GM21723 (cell line): ENCODE measurements around the gene FNDC3B.

ENCODE experiments used
- ATAC-seq: cut with Tn5 transposase; IDR thresholded peaks from one replicate; pipeline ENCODE4 v1.9.1; 2021; ENCODE audit warnings: mild to moderate bottlenecking, moderate library complexity; ENCODE audit not compliant: unreplicated experiment

The FNDC3B gene

GRCh38 chr3:172204716-172205115 lies 165.3 kb downstream of the FNDC3B start:
- no peak for ATAC-seq

DNA sequence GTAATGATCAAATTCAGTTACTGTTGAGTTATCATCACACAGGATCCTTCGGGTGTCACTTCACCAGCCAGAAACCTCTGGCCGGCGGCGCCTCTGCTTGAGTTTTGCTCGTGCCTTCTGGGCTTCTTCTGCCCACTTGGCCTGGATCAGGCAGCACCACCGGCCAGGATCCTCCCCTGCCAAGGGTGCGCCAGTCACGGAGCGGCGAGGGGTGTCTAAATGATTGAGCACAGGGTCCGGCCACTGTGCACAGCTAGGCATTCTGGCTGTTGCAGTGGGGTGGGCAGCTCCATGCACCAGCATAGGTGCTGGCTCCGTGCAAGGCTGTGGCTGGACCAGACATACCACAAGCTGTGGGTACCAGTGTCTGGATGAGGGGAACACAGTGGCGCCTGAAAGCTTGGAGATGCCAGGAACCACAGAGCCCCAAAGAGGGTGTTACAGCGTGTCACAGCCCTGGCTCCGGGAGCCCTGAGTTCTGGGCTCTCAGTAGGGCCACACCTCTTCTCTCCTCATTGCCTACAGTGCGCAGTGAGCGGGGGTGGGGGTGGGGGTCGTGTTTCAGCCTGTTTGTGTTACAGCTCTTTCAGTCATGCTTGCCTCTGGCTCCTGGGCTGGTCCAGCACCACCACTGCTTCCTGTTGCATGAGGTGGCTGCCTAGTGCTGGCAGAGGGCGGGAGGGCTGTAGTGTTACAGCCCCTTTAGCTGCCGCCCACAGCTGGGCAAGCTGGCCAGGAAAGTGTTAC lies 169.4 kb downstream of the FNDC3B start:
- no peak for ATAC-seq

DNA sequence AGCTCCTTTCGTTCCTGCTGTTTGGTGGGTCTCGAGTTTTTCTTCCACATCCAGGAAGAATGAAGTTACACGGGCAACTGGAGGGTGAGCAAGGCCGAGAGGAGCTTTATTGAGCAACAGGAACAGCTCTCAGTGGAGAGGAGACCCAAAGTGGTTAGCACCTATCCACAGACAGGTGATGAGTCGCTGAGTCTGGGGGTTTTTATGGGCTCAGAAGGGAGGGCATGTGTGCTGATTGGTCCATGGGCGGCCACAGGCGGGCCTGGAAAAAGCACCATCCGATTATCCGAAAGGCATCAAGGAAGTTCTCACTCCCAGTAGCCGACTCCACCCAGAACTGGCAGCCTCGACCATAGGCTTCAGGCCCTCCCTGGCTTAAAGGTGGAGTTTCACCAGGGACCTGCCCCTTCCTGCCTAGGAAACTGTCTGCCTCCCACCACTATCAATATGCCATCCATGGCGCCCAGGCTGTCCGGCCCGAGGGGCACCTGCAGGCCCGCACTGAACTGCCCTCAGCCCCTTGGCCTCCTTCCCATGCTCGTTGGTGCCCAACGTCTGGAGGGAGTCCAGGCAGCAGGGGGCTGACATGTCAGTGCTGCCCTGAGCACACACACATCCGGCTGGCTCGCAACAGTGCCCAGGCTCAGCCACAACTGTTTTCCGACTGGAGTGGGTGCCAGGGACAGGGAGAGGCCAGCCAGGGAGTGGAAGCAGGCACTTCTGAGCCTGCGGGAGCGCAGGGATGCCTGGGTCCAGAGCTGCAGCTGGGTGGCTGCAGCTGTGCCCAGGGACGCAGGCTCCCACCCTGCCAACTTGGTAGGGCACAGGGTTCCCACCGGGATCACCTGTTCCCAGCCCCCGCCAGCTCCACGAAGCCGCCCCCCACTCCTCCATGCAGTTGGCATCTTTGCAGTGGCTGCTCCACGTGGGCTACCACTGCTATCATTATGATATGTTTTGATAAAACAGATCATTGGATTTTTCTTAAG lies 170.2 kb downstream of the FNDC3B start:
- ATAC-seq, result no peak

GRCh38 chr3:172210355-172210754 lies 171.0 kb downstream of the FNDC3B start:
- no peak for ATAC-seq

DNA sequence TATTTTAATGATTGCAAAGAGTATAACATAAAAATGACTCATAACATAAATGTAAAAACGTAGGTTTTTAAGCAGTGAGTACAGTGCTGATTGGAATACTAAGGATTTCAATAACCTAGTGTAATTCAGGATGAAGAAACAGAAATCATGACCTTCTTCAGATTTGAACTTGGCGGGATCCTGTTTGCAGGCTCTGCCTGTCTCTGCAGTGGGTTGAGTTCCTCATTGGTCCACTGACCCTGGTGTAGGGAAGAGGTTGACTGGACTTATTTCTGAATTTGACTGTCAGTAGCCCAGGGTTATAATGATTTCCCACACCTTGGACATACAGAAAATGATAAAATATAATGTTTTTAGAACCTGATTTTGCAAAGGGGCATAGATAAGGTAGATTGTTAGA lies 171.7 kb downstream of the FNDC3B start:
- ATAC-seq, result no peak

GRCh38 chr3:172213200-172213599 lies 173.8 kb downstream of the FNDC3B start:
- ATAC-seq, result no peak

DNA sequence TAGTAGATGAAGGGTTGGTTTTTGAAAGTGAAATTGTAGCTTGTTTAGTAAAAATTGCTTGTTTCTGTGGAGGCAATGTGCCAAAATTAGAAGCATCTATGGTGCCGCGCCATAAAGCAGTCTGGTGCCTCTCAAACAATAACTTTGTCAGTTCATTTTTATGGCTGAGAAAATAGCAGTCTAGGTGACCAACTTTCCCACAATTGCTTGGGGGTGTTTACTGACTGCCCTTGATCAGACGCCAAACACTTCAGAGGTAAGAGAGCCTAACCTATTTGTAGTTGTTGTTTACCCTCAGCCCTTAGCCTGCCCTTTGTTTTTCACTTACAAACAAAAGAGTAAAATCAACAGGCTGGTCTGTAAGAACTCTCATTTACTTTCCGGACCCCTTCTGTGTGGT lies 174.5 kb downstream of the FNDC3B start:
- ATAC-seq, result no peak

DNA sequence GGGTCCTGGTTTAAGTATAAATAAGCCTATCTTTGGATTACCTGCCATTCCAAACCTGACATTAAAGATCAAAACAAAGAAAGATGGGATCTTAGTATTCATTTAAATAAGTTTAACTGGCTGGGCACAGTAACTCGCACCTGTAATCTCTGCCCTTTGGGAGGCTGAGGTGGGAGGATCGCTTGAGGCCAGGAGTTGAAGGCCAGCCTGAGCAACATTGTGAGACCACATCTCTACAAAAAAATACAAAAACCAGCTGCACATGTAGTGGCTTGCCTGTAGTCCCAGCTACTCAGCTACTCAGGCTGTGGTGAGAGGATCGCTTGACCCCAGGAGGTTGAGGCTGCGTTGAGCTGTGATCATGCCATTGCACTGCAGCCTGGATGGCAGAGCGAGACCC lies 176.9 kb downstream of the FNDC3B start:
- ATAC-seq, result no peak

DNA sequence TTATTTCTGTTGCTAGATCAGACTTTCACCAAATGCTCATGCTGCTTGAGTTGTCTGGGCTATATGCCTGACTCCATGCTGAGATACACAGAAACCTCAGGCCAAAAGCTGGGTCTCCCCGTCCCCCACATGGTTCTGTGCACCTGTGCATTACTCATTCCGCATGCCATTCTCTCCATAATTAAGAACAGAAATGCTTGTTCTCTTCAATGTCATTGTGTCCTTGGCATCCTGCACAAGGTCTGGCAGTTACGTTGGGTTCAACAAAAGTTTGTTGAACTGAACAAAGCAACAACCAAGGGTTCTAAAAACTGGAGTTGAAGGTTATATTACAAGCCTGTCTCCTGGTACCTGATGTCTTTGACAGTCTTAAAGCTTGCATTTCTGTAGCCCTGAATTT lies 177.5 kb downstream of the FNDC3B start:
- no peak for ATAC-seq

DNA sequence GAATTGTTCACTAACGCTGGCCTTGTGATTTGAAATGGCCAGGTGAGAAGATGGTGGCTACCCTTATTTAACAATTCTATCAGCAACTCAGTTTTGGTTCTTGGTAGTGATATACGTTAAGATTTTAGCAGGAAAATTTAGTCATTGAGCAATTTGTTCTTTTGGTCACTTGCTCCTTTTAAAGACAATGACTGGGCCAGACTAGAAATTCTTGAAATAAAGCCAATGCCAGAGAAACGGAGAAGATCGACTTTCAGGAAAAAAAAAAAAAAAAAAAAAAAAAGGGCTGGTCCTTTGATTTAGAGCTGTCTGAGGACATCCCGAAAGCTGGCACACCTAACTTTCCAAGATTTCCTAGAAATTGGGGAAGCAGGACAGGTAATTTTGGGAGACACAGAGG lies 178.5 kb downstream of the FNDC3B start:
- no peak for ATAC-seq

GRCh38 chr3:172218350-172219323 lies 179.3 kb downstream of the FNDC3B start:
- ATAC-seq, result no peak

GRCh38 chr3:172219750-172220149 lies 180.4 kb downstream of the FNDC3B start:
- ATAC-seq, result no peak

- no peak for ATAC-seq
Observed at GRCh38 chr3:172221547-172221946, 182.2 kb downstream of the FNDC3B start.

GRCh38 chr3:172222478-172223071 lies 183.2 kb downstream of the FNDC3B start:
- ATAC-seq, result no peak

DNA sequence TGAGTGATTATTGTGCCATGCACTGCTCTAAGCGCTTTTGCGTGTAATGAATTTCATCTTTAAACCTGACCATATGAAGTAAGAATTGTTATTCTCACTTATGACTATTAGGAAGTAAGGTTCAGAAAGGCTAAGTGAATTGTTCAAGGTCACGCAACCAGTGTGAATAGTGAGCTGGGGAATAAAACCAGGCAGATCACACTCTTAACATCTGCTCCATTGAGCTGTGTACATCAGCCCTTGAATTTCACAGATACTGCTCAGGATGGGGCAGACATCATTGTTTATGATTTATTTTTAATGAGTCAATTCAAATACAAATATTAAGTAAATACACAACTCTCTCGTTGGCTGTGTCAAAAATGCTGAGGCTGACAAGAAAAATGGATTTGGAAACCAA lies 184.5 kb downstream of the FNDC3B start:
- ATAC-seq, result no peak

DNA sequence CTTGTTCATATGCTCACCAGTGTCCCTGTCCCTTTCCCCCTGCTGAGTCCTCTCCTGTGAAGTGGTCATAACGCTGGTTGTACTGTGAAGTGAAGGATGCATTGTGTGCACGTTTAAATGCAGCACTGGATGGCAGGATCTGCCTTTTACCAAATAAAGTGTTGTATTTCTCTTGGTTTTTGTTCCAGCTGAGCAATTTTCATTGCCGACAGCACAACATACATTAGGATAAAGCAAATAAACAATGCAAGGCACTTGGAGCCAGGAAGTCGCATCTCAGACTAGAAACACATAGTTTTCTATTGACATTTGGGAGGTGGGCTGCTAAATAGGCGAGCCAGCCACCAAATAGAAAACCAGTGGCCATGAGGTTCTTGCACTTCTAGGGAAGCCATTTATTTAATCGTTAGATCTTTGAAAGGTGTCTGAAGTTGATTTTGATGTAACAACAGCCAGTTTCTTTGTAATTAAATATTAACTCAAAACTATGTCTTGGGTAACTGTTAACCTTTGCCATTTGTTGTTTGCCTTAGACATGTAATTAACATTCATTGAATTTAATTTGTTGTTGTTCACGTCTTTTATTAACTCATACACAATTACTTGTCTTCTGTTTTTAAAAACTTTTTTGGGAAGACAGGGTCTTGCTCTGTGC lies 185.3 kb downstream of the FNDC3B start:
- ATAC-seq, result no peak

- ATAC-seq, result no peak
Observed at GRCh38 chr3:172225215-172225707, 185.9 kb downstream of the FNDC3B start.

DNA sequence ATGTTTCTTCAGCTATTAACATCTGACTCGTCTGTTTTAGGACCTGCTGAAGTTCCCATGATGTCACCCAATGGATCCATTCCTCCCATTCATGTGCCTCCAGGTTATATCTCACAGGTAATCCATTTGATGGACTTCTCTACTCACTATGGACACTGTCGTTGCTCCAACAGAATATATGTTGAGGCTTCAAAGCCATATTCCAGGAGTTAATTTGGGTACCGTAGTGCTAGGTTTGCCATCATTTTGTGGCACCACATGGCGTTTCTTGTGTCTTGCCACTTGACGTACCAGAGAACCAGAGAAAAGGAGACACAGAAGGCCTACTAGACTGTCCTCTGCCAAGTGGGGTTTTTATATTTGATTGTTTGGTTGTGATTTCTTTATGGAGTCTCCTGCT lies 187.5 kb downstream of the FNDC3B start:
- ATAC-seq, result no peak

DNA sequence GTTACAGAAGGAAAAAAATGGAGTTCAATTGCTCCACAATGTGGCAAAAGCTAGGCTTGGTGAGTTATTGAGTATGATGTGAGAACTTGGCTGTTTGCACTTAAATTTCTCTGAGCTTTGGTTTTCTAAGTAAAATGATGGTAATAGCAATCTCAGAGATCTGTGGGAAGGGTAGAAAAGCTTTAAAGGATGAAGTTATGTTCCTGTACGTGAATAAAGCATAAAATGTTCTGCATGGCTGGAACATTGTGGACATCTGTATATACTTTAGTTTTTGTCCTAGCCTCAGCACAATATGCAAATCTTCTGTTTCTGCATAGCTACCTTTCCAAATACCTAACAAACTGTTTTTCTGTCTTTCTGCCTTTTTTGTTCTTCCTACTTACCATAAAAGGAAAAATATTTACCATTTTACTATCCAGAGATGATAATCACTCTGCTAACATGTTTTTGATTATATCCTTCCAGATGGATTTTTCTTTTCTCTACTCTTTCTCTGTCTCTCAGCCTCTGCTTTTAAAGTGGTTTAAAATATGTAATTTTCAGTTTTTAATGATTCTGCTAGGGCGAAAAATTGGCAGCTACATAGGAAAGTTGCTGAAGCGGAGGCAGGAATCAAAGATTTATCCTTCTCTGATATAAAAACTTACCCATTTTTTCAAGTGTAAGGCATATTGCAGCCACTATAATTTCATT lies 188.1 kb downstream of the FNDC3B start:
- ATAC-seq, result no peak
